ENCODE data around the gene MRPL44. TPM values are rescaled to one million over a fixed set of nuclear protein-coding genes. Genes with fewer than 3 reads are reported as not detected.
A peak's percentile ranks its signal among the peaks of the same experiment; 100 is the strongest.
"Not testable (repeated sequence)": the region's sequence is repeated elsewhere in the genome, so short reads cannot be mapped to it uniquely, and the experiment has no call there.

Gene MRPL44
- total RNA-seq, 1 donor from 2014 or later = 14.5 TPM

- no peak for ATAC-seq
- intact Hi-C loops (cut with DNase I) = loop anchor here (10.0 kb wide), 1 partner anchor 289 kb away; no protein-coding TSS in a partner anchor
- DNase-seq (ENCODE audit: low spot score) = no peak
Measured at GRCh38 chr2:223995569-223995968, 38.3 kb downstream of the MRPL44 start.

- DNase-seq (ENCODE audit: low spot score) = no peak
- no peak for ATAC-seq
- intact Hi-C loops (cut with DNase I) = loop anchor here (10.0 kb wide), 1 partner anchor 288 kb away; no protein-coding TSS in a partner anchor
Measured at GRCh38 chr2:223996391-223996790, 39.1 kb downstream of the MRPL44 start.

- DNase-seq (ENCODE audit: low spot score) = no peak
- ATAC-seq = no peak
- intact Hi-C loops (cut with DNase I) = loop anchor here (10.0 kb wide), 1 partner anchor 287 kb away; no protein-coding TSS in a partner anchor
Measured at GRCh38 chr2:223997938-223998337, 40.7 kb downstream of the MRPL44 start.

- ATAC-seq (no peak), DNase-seq (ENCODE audit: low spot score) (no peak)
- intact Hi-C loops (cut with DNase I) = loop anchor here (10.0 kb wide), 1 partner anchor 286 kb away; no protein-coding TSS in a partner anchor
Measured at GRCh38 chr2:223998948-223999347, 41.7 kb downstream of the MRPL44 start.

GRCh38 chr2:223999862-224000261 lies 42.6 kb downstream of the MRPL44 start:
- intact Hi-C loops (cut with DNase I) = loop anchor here (10.0 kb wide), 1 partner anchor 285 kb away; no protein-coding TSS in a partner anchor
- DNase-seq (ENCODE audit: low spot score) = no peak
- no peak for ATAC-seq

- ATAC-seq; DNase-seq (ENCODE audit: low spot score); intact Hi-C loops (cut with DNase I): not testable (repeated sequence)
Measured at GRCh38 chr2:224000662-224001061, 43.4 kb downstream of the MRPL44 start.

GRCh38 chr2:224004105-224004695 lies 46.9 kb downstream of the MRPL44 start:
- ATAC-seq = peak; percentile 41
- DNase-seq (ENCODE audit: low spot score) = no peak
- intact Hi-C loops (cut with DNase I) = no loop called here

GRCh38 chr2:224008702-224009261 lies 51.5 kb downstream of the MRPL44 start:
- intact Hi-C loops (cut with DNase I) = no loop called here
- no peak for ATAC-seq
- no peak for DNase-seq (ENCODE audit: low spot score)

- no peak for DNase-seq (ENCODE audit: low spot score)
- intact Hi-C loops (cut with DNase I) = no loop called here
- ATAC-seq = no peak
Measured at GRCh38 chr2:224009605-224010315, 52.5 kb downstream of the MRPL44 start.

- no peak for ATAC-seq
- no peak for DNase-seq (ENCODE audit: low spot score)
- intact Hi-C loops (cut with DNase I) = no loop called here
Measured at GRCh38 chr2:224011837-224012236, 54.6 kb downstream of the MRPL44 start.

- DNase-seq (ENCODE audit: low spot score) = no peak
- ATAC-seq = no peak
- intact Hi-C loops (cut with DNase I) = no loop called here
Measured at GRCh38 chr2:224014336-224014735, 57.1 kb downstream of the MRPL44 start.

- intact Hi-C loops (cut with DNase I) = no loop called here
- no peak for DNase-seq (ENCODE audit: low spot score)
- no peak for ATAC-seq
Measured at GRCh38 chr2:224016963-224017362, 59.7 kb downstream of the MRPL44 start.

Other genes with a start within 250 kb of the MRPL44 start
- 5.8 TPM for gene AP1S3, start 119.9 kb upstream of the MRPL44 start, total RNA-seq
- 48.6 TPM for gene WDFY1, start 12.1 kb upstream of the MRPL44 start, total RNA-seq
- gene SERPINE2, start 81.8 kb downstream of the MRPL44 start, total RNA-seq = 61.3 TPM